ENCODE results near the gene DDR2. TPM values are rescaled to one million over a fixed set of nuclear protein-coding genes. Genes with fewer than 3 reads are reported as not detected.

DDR2 gene
- total RNA-seq, 1 donor from 2014 or later: 0.33 TPM

GRCh38 chr1:162679298-162679697 lies 47.0 kb downstream of the DDR2 start:
- DNase-seq (ENCODE audit: low spot score): no peak
- Mint-ChIP-seq H3K9me3 (ENCODE audit: unreplicated experiment) (no peaks in the 10 kb centered on the region), H3K4me3 (ENCODE audit: unreplicated experiment) (no peak overlapping the region), H3K27ac (ENCODE audit: unreplicated experiment) (no peak overlapping the region), H3K36me3 (ENCODE audit: low read depth, unreplicated experiment) (no peaks in the 10 kb centered on the region), H3K27me3 (ENCODE audit: unreplicated experiment) (no peaks in the 10 kb centered on the region), H3K4me1 (ENCODE audit: unreplicated experiment) (peaks cover 5% of the 10 kb centered on the region)
- no peak for TF ChIP-seq CTCF (IDR thresholded peaks at IDR 0.05; ENCODE audit: unreplicated experiment)

- DNase-seq (ENCODE audit: low spot score): no peak
- Mint-ChIP-seq H3K4me1 (ENCODE audit: unreplicated experiment) (peaks cover 3% of the 10 kb centered on the region), H3K36me3 (ENCODE audit: low read depth, unreplicated experiment) (no peaks in the 10 kb centered on the region), H3K9me3 (ENCODE audit: unreplicated experiment) (no peaks in the 10 kb centered on the region), H3K27ac (ENCODE audit: unreplicated experiment) (no peak overlapping the region), H3K4me3 (ENCODE audit: unreplicated experiment) (no peak overlapping the region), H3K27me3 (ENCODE audit: unreplicated experiment) (no peaks in the 10 kb centered on the region)
- no peak for TF ChIP-seq CTCF (IDR thresholded peaks at IDR 0.05; ENCODE audit: unreplicated experiment)
These were observed 48.3 kb downstream of the DDR2 start for GRCh38 chr1:162680419-162681121.

GRCh38 chr1:162681122-162681436 lies 48.8 kb downstream of the DDR2 start:
- TF ChIP-seq CTCF (IDR thresholded peaks at IDR 0.05; ENCODE audit: unreplicated experiment): no peak

GRCh38 chr1:162682013-162682419 lies 49.8 kb downstream of the DDR2 start:
- no peak overlapping the region for H3K27ac Mint-ChIP-seq (ENCODE audit: unreplicated experiment)
- no peak for TF ChIP-seq CTCF (IDR thresholded peaks at IDR 0.05; ENCODE audit: unreplicated experiment)
- no peaks in the 10 kb centered on the region for H3K4me1 Mint-ChIP-seq (ENCODE audit: unreplicated experiment)
- H3K9me3 Mint-ChIP-seq (ENCODE audit: unreplicated experiment): no peaks in the 10 kb centered on the region
- no peaks in the 10 kb centered on the region for H3K36me3 Mint-ChIP-seq (ENCODE audit: low read depth, unreplicated experiment)
- no peaks in the 10 kb centered on the region for H3K27me3 Mint-ChIP-seq (ENCODE audit: unreplicated experiment)
- H3K4me3 Mint-ChIP-seq (ENCODE audit: unreplicated experiment): no peak overlapping the region
- no peak for DNase-seq (ENCODE audit: low spot score)

More at GRCh38 chr1:162681122-162681436, 48.8 kb downstream of the DDR2 start:
- H3K9me3 Mint-ChIP-seq (ENCODE audit: unreplicated experiment): no peaks in the 10 kb centered on the region
- no peak overlapping the region for H3K27ac Mint-ChIP-seq (ENCODE audit: unreplicated experiment)
- no peaks in the 10 kb centered on the region for H3K27me3 Mint-ChIP-seq (ENCODE audit: unreplicated experiment)
- DNase-seq (ENCODE audit: low spot score): no peak
- peaks cover 3% of the 10 kb centered on the region for H3K4me1 Mint-ChIP-seq (ENCODE audit: unreplicated experiment)
- H3K4me3 Mint-ChIP-seq (ENCODE audit: unreplicated experiment): no peak overlapping the region
- no peaks in the 10 kb centered on the region for H3K36me3 Mint-ChIP-seq (ENCODE audit: low read depth, unreplicated experiment)

- no peak for TF ChIP-seq CTCF (IDR thresholded peaks at IDR 0.05; ENCODE audit: unreplicated experiment)
- H3K27me3 Mint-ChIP-seq (ENCODE audit: unreplicated experiment): peaks cover 2% of the 10 kb centered on the region
- H3K27ac Mint-ChIP-seq (ENCODE audit: unreplicated experiment): no peak overlapping the region
- no peak overlapping the region for H3K4me3 Mint-ChIP-seq (ENCODE audit: unreplicated experiment)
- H3K36me3 Mint-ChIP-seq (ENCODE audit: low read depth, unreplicated experiment): no peaks in the 10 kb centered on the region
- peaks cover 26% of the 10 kb centered on the region for H3K4me1 Mint-ChIP-seq (ENCODE audit: unreplicated experiment)
- DNase-seq (ENCODE audit: low spot score): no peak
- no peaks in the 10 kb centered on the region for H3K9me3 Mint-ChIP-seq (ENCODE audit: unreplicated experiment)
These were observed 55.6 kb downstream of the DDR2 start for GRCh38 chr1:162687870-162688269.
